HUES48 (cell line): ENCODE results near the gene MPL.

Source experiments
- H3K27ac ChIP-seq: one replicate; pipeline ENCODE4 v1.7.0; 2013; ENCODE audit warnings: low read depth, low read length, inconsistent platforms
- H3K27me3 ChIP-seq: 2 replicates; pipeline ENCODE4 v1.6.1; 2013; ENCODE audit warnings: mild to moderate bottlenecking, low read length; ENCODE audit not compliant: control insufficient read depth, insufficient read depth
- H3K36me3 ChIP-seq: 2 replicates; pipeline ENCODE4 v1.6.1; 2013; ENCODE audit warnings: low read length; ENCODE audit not compliant: control insufficient read depth, insufficient read depth
- H3K4me1 ChIP-seq: 2 replicates; pipeline ENCODE4 v1.6.1; 2013; ENCODE audit warnings: mild to moderate bottlenecking, low read length; ENCODE audit not compliant: control insufficient read depth, insufficient read depth
- H3K4me3 ChIP-seq: 2 replicates; pipeline ENCODE4 v1.5.1; 2013; ENCODE audit warnings: mild to moderate bottlenecking, low read depth, low read length
- H3K9ac ChIP-seq: 2 replicates; pipeline ENCODE4 v1.6.1; 2013; ENCODE audit warnings: mild to moderate bottlenecking, low read depth, low read length, moderate library complexity
- H3K9me3 ChIP-seq: 2 replicates; pipeline ENCODE4 v1.6.1; 2013; ENCODE audit warnings: low read length; ENCODE audit not compliant: control insufficient read depth, insufficient read depth

Gene MPL

GRCh38 chr1:43358746-43359693, 21.4 kb downstream of the MPL start, which contains the start of gene CDC20:
Gene CDC20, plus strand, starts transcription at chr1:43358981. Its CDS starts 235 bp downstream, at chr1:43359216.
- Histone ChIP-seq H3K9ac (peak within 1 kb of the TSS; percentile 91), H3K4me1 (peaks cover 15% of the 10 kb centered on the region), H3K36me3 (peaks cover 46% of the 10 kb centered on the region), H3K27me3 (no peaks in the 10 kb centered on the region), H3K27ac (peak within 1 kb of the TSS; percentile 94), H3K9me3 (no peaks in the 10 kb centered on the region), H3K4me3 (peak within 1 kb of the TSS; percentile 94)

GRCh38 chr1:43359696-43360095, 22.1 kb downstream of the MPL start:
- no peaks in the 10 kb centered on the region for H3K9me3 ChIP-seq
- peaks cover 15% of the 10 kb centered on the region for H3K4me1 ChIP-seq
- H3K27ac ChIP-seq: peak overlapping the region; percentile 86
- H3K9ac ChIP-seq: peak overlapping the region; percentile 91; the same call in 1 of the 2 replicates
- H3K4me3 ChIP-seq: peak overlapping the region; percentile 94
- H3K36me3 ChIP-seq: peaks cover 53% of the 10 kb centered on the region
- H3K27me3 ChIP-seq: no peaks in the 10 kb centered on the region

GRCh38 chr1:43360616-43361015, 23.0 kb downstream of the MPL start:
- Histone ChIP-seq H3K4me1 (peaks cover 16% of the 10 kb centered on the region), H3K36me3 (peaks cover 61% of the 10 kb centered on the region), H3K9ac (no peak overlapping the region), H3K27me3 (no peaks in the 10 kb centered on the region), H3K4me3 (peak overlapping the region; percentile 94), H3K9me3 (no peaks in the 10 kb centered on the region), H3K27ac (no peak overlapping the region)

- peaks cover 61% of the 10 kb centered on the region for H3K36me3 ChIP-seq
- H3K4me1 ChIP-seq: peaks cover 30% of the 10 kb centered on the region
- H3K9ac ChIP-seq: no peak overlapping the region
- H3K9me3 ChIP-seq: no peaks in the 10 kb centered on the region
- H3K27me3 ChIP-seq: no peaks in the 10 kb centered on the region
- no peak overlapping the region for H3K27ac ChIP-seq
- no peak overlapping the region for H3K4me3 ChIP-seq
These were observed 25.8 kb downstream of the MPL start for GRCh38 chr1:43363283-43363934.

- peaks cover 35% of the 10 kb centered on the region for H3K4me1 ChIP-seq
- H3K4me3 ChIP-seq: no peak overlapping the region
- H3K27me3 ChIP-seq: no peaks in the 10 kb centered on the region
- no peak overlapping the region for H3K27ac ChIP-seq
- H3K36me3 ChIP-seq: peaks cover 61% of the 10 kb centered on the region
- no peaks in the 10 kb centered on the region for H3K9me3 ChIP-seq
- H3K9ac ChIP-seq: no peak overlapping the region
These were observed 26.4 kb downstream of the MPL start for GRCh38 chr1:43363935-43364525.

- peaks cover 24% of the 10 kb centered on the region for H3K4me1 ChIP-seq
- no peak overlapping the region for H3K27ac ChIP-seq
- no peaks in the 10 kb centered on the region for H3K9me3 ChIP-seq
- H3K9ac ChIP-seq: no peak overlapping the region
- H3K36me3 ChIP-seq: peaks cover 48% of the 10 kb centered on the region
- H3K27me3 ChIP-seq: no peaks in the 10 kb centered on the region
- H3K4me3 ChIP-seq: peak overlapping the region; percentile 73; the same call in 1 of the 2 replicates
These were observed 28.1 kb downstream of the MPL start for GRCh38 chr1:43365678-43366077.

- Histone ChIP-seq H3K4me1 (peaks cover 20% of the 10 kb centered on the region), H3K9ac (no peak overlapping the region), H3K4me3 (peak overlapping the region; percentile 73), H3K9me3 (no peaks in the 10 kb centered on the region), H3K36me3 (peaks cover 43% of the 10 kb centered on the region), H3K27me3 (no peaks in the 10 kb centered on the region), H3K27ac (no peak overlapping the region)
These were observed 28.6 kb downstream of the MPL start for GRCh38 chr1:43366179-43366578.

- Histone ChIP-seq H3K27ac (no peak overlapping the region), H3K9me3 (no peaks in the 10 kb centered on the region), H3K4me3 (peak overlapping the region; percentile 73)
These were observed 29.0 kb downstream of the MPL start for GRCh38 chr1:43366601-43367025.

GRCh38 chr1:43367026-43367903, 29.6 kb downstream of the MPL start:
- H3K4me3 ChIP-seq: peak overlapping the region; percentile 73
- peak overlapping the region; percentile 88 for H3K27ac ChIP-seq
- peaks cover 20% of the 10 kb centered on the region for H3K4me1 ChIP-seq
- peaks cover 32% of the 10 kb centered on the region for H3K36me3 ChIP-seq
- no peaks in the 10 kb centered on the region for H3K9me3 ChIP-seq
- H3K9ac ChIP-seq: peak overlapping the region; percentile 26; the same call in 1 of the 2 replicates
- no peaks in the 10 kb centered on the region for H3K27me3 ChIP-seq

More at GRCh38 chr1:43366601-43367025, 29.0 kb downstream of the MPL start:
- H3K4me1 ChIP-seq: peaks cover 20% of the 10 kb centered on the region
- H3K36me3 ChIP-seq: peaks cover 39% of the 10 kb centered on the region
- no peak overlapping the region for H3K9ac ChIP-seq
- no peaks in the 10 kb centered on the region for H3K27me3 ChIP-seq
